OCI-LY1 (cell line): ENCODE data around the gene FOXC2.

Experiments
- H2AFZ ChIP-seq: fragments of 200-600 bp; sonication (generic), shearing (Covaris generic); 2 replicates; pipeline ENCODE4 v1.6.0; 2014; ENCODE audit warnings: antibody characterized with exemption, mild to moderate bottlenecking, low read length
- H3F3A ChIP-seq: fragments of 200-600 bp; sonication (generic), shearing (Covaris generic); 2 replicates; pipeline ENCODE4 v1.6.0; 2014; ENCODE audit warnings: mild to moderate bottlenecking, antibody characterized with exemption, low read length, moderate library complexity; ENCODE audit not compliant: insufficient read depth
- H3K27ac ChIP-seq: fragments of 200-600 bp; sonication (generic); 2 replicates; pipeline ENCODE4 v1.5.1; 2014; ENCODE audit warnings: low read length, mixed run types, mild to moderate bottlenecking, low read depth; ENCODE audit not compliant: poor library complexity, severe bottlenecking
- H3K27me3 ChIP-seq: fragments of 200-600 bp; sonication (generic); 2 replicates; pipeline ENCODE4 v1.6.0; 2014; ENCODE audit warnings: antibody characterized with exemption, mild to moderate bottlenecking, low read length, moderate library complexity; ENCODE audit not compliant: insufficient read depth
- H3K36me3 ChIP-seq: fragments of 200-600 bp; sonication (generic); 2 replicates; pipeline ENCODE4 v1.6.1; 2014; ENCODE audit warnings: mild to moderate bottlenecking, antibody characterized with exemption, low read length, moderate library complexity, mixed read lengths; ENCODE audit not compliant: insufficient read depth
- H3K4me1 ChIP-seq: fragments of 200-600 bp; sonication (generic); 2 replicates; pipeline ENCODE4 v1.5.1; 2014; ENCODE audit warnings: mild to moderate bottlenecking, low read length, moderate library complexity; ENCODE audit not compliant: insufficient read depth, severe bottlenecking
- H3K4me2 ChIP-seq: fragments of 200-600 bp; sonication (generic), shearing (Covaris generic); 2 replicates; pipeline ENCODE4 v1.6.1; 2014; ENCODE audit warnings: low read length
- H3K4me3 ChIP-seq: fragments of 200-600 bp; sonication (generic); 2 replicates; pipeline ENCODE4 v1.5.1; 2014; ENCODE audit warnings: low read length, low read depth, mild to moderate bottlenecking, mixed read lengths; ENCODE audit not compliant: poor library complexity, severe bottlenecking
- H3K79me2 ChIP-seq: fragments of 200-600 bp; shearing (Covaris generic); 2 replicates; pipeline ENCODE4 v1.6.1; 2016; ENCODE audit warnings: mixed run types, low read length, mixed read lengths; ENCODE audit not compliant: insufficient read depth
- H3K9ac ChIP-seq: fragments of 200-600 bp; sonication (generic), shearing (Covaris generic); 2 replicates; pipeline ENCODE4 v1.6.1; 2014; ENCODE audit warnings: mild to moderate bottlenecking, low read length, mixed read lengths
- H3K9me2 ChIP-seq: fragments of 200-600 bp; sonication (generic), shearing (Covaris generic); 2 replicates; pipeline ENCODE4 v1.6.1; 2014; ENCODE audit warnings: low read depth, mild to moderate bottlenecking, low read length, mixed read lengths
- H3K9me3 ChIP-seq: fragments of 200-600 bp; shearing (Covaris generic); 2 replicates; pipeline ENCODE4 v1.6.1; 2014; ENCODE audit warnings: low read length, mixed read lengths
- H4K20me1 ChIP-seq: fragments of 200-600 bp; sonication (generic), shearing (Covaris generic); 2 replicates; pipeline ENCODE4 v1.6.0; 2016; ENCODE audit warnings: mild to moderate bottlenecking, low read length; ENCODE audit not compliant: insufficient read depth
- EZH2 ChIP-seq: fragments of 200-600 bp; sonication (generic), shearing (Covaris generic); IDR thresholded peaks from 2 replicates; pipeline ENCODE4 v1.8.0; 2017; ENCODE audit warnings: borderline replicate concordance, mixed run types, mild to moderate bottlenecking, antibody characterized with exemption, low read length, moderate library complexity, mixed read lengths
- TF ChIP-seq, protein P1 (sequence below): fragments of 200-600 bp; sonication (generic), shearing (Covaris generic); IDR thresholded peaks from 2 replicates; pipeline ENCODE4 v1.5.1; 2017; ENCODE audit warnings: mild to moderate bottlenecking, antibody characterized with exemption, low read length, moderate library complexity, mixed read lengths

The FOXC2 gene

DNA sequence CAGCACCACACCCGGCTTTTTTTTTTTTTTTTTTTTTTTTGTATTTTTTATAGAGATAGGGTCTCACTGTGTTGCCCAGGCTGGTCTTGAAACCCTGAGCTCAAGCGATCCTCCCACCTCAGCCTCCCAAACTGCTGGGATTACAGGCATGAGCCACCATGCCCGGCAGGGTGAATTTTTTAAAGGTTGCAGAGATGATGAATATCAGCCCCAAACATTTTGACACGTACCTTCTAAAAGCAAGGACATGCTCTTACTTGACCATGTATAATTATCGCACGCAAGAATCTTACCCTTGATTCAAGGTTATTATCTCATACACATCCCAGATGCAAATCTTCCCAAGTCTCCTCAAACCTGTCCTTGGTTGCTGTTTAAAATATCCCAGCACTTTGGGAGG, 4.3 kb upstream of the FOXC2 start:
- Histone ChIP-seq H3K9me3 (no peaks in the 10 kb centered on the region), H3K4me1 (peaks cover 10% of the 10 kb centered on the region), H2AFZ (no peak overlapping the region), H3K9ac (no peak overlapping the region), H3K9me2 (no peaks in the 10 kb centered on the region), H3K27me3 (no peaks in the 10 kb centered on the region; the same call in 1 of the 2 replicates), H3K4me2 (no peak overlapping the region), H3K4me3 (no peak overlapping the region), H3F3A (no peaks in the 10 kb centered on the region), H4K20me1 (no peaks in the 10 kb centered on the region), H3K36me3 (no peaks in the 10 kb centered on the region), H3K79me2 (no peaks in the 10 kb centered on the region), H3K27ac (no peak overlapping the region)
- TF ChIP-seq EZH2, result no peak
- TF ChIP-seq, protein P1, sequence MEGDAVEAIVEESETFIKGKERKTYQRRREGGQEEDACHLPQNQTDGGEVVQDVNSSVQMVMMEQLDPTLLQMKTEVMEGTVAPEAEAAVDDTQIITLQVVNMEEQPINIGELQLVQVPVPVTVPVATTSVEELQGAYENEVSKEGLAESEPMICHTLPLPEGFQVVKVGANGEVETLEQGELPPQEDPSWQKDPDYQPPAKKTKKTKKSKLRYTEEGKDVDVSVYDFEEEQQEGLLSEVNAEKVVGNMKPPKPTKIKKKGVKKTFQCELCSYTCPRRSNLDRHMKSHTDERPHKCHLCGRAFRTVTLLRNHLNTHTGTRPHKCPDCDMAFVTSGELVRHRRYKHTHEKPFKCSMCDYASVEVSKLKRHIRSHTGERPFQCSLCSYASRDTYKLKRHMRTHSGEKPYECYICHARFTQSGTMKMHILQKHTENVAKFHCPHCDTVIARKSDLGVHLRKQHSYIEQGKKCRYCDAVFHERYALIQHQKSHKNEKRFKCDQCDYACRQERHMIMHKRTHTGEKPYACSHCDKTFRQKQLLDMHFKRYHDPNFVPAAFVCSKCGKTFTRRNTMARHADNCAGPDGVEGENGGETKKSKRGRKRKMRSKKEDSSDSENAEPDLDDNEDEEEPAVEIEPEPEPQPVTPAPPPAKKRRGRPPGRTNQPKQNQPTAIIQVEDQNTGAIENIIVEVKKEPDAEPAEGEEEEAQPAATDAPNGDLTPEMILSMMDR, result no peak

DNA sequence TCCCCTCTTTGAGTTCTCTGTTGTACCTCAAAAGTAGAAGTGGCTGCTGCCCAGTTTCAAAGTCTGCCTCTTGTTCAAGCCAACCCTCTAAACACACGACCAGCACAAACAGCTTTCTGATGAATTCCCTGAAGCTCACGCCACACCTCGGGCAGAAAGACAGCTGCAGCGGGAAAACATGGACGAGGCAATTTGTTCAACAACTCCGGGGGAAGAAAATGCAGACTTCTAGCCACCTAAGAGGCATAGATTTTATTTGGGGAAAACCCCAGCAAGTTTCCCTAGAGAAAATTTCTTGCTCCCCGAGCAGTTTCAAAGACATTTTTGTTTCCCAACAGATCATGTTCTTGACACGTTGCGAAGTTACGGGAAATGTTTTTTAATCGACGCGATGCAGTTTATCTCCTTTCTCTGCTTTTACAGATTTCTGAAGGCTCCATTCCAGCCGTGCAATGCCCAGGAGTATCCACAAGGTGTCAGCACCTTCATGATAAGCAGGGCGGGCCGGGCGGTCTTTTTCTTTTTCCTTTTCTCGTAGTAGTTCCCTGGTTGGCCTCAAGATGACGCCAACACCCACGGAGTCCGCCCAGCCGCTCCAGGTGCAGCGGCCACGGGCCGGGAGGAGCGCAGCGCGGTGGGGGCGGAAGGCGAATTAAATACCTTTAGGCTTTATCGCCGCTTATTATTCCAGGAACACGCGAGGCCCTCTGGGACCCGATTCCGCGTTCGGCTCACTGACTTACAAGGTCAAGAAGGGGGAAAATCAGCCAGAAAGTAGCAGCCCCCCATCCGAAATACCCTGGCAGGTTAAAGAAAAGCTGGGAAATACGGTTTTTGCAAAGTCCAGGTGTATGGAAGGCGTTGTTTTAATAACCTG, 2.9 kb upstream of the FOXC2 start:
- no peak overlapping the region for H3K27ac ChIP-seq
- H2AFZ ChIP-seq, result no peak overlapping the region
- H4K20me1 ChIP-seq, result no peaks in the 10 kb centered on the region
- no peaks in the 10 kb centered on the region for H3K36me3 ChIP-seq
- H3K4me1 ChIP-seq, result peaks cover 11% of the 10 kb centered on the region
- no peaks in the 10 kb centered on the region for H3K9me3 ChIP-seq
- H3F3A ChIP-seq, result no peaks in the 10 kb centered on the region
- no peaks in the 10 kb centered on the region for H3K79me2 ChIP-seq
- H3K9ac ChIP-seq, result no peak overlapping the region
- H3K4me3 ChIP-seq, result no peak overlapping the region
- H3K4me2 ChIP-seq, result peak overlapping the region; percentile 27; the same call in 1 of the 2 replicates
- no peaks in the 10 kb centered on the region for H3K9me2 ChIP-seq
- H3K27me3 ChIP-seq, result no peaks in the 10 kb centered on the region; the same call in 1 of the 2 replicates
- TF ChIP-seq, protein P1, result peak; percentile 100
- TF ChIP-seq EZH2, result no peak

DNA sequence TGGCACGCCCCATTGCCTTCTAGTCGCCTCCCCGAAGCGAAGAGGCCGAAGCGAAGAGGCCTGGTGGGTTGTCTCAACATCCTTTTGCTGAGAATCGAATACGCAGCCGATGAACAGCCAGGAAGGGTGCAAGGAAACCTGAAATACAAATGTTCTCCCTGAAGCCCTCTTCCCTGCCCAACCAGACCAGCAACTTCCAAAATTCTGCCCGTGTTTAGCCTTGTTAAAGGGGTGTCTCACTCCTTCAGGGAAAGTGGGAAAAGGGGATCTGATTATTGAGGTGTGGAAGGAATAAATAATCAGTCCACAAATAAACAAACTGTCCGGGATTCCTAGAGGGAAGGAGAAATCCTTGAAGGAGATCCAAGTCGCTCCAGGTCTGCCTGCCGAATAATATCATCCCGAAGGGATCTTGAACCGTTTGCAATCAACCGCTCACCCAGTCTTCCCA, 1.4 kb upstream of the FOXC2 start:
- Histone ChIP-seq H3K4me2 (no peak overlapping the region), H3K4me3 (no peak overlapping the region)

More for the DNA sequence above, 1.4 kb upstream of the FOXC2 start:
- no peaks in the 10 kb centered on the region for H3K9me3 ChIP-seq
- no peaks in the 10 kb centered on the region for H4K20me1 ChIP-seq
- H3K27ac ChIP-seq, result no peak overlapping the region
- H3K36me3 ChIP-seq, result no peaks in the 10 kb centered on the region
- H3K27me3 ChIP-seq, result no peaks in the 10 kb centered on the region; the same call in 1 of the 2 replicates
- 0 out of 2 replicates have a peak, but pooled peaks cover 2% of the 10 kb centered on the region for H3F3A ChIP-seq
- H2AFZ ChIP-seq, result no peak overlapping the region
- H3K9me2 ChIP-seq, result no peaks in the 10 kb centered on the region
- H3K79me2 ChIP-seq, result no peaks in the 10 kb centered on the region
- TF ChIP-seq EZH2, result no peak
- TF ChIP-seq, protein P1, result no peak
- H3K4me1 ChIP-seq, result peaks cover 26% of the 10 kb centered on the region
- H3K9ac ChIP-seq, result no peak overlapping the region
